Measurements from ENCODE around the gene PXK. TPM values are rescaled to one million over a fixed set of nuclear protein-coding genes. Genes with fewer than 3 reads are reported as not detected.

PXK gene
- total RNA-seq, 1 donor = 64.4 TPM

- peak; percentile 54 for DNase-seq (ENCODE audit: low read depth)
- H3K4me3 ChIP-seq (ENCODE audit: low read depth, low read length) = no peak overlapping the region
- TF ChIP-seq, protein P1, sequence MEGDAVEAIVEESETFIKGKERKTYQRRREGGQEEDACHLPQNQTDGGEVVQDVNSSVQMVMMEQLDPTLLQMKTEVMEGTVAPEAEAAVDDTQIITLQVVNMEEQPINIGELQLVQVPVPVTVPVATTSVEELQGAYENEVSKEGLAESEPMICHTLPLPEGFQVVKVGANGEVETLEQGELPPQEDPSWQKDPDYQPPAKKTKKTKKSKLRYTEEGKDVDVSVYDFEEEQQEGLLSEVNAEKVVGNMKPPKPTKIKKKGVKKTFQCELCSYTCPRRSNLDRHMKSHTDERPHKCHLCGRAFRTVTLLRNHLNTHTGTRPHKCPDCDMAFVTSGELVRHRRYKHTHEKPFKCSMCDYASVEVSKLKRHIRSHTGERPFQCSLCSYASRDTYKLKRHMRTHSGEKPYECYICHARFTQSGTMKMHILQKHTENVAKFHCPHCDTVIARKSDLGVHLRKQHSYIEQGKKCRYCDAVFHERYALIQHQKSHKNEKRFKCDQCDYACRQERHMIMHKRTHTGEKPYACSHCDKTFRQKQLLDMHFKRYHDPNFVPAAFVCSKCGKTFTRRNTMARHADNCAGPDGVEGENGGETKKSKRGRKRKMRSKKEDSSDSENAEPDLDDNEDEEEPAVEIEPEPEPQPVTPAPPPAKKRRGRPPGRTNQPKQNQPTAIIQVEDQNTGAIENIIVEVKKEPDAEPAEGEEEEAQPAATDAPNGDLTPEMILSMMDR (IDR thresholded peaks at IDR 0.05; ENCODE audit: insufficient read depth, low read length) = peak; percentile 11
Observed at GRCh38 chr3:58353722-58354553, 21.2 kb downstream of the PXK start.

DNA sequence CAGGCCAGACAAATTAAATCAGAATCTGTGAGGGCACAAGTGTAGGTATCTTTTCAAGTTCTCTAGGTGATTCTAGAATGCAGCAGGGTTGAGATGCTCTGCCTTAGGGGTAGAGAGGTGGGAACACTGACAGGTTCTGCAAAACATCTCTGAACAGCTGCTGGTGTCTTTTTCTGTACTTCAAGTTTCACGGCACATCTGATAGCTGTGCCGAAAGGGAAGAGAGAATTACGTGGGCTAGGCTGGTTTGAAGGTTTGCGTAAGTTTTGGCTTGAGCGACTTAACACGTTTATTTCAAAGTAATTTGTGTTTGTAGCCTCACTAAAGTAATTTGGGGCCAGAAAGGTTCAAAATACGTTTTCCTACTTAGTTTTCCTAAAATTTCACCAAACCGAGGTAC is 22.5 kb downstream of the PXK start:
- DNase-seq (ENCODE audit: low read depth) = no peak
- H3K4me3 ChIP-seq (ENCODE audit: low read depth, low read length) = no peak overlapping the region
- TF ChIP-seq, protein P1 (IDR thresholded peaks at IDR 0.05; ENCODE audit: insufficient read depth, low read length) = no peak

- DNase-seq (ENCODE audit: low read depth) = no peak
- TF ChIP-seq, protein P1 (IDR thresholded peaks at IDR 0.05; ENCODE audit: insufficient read depth, low read length) = no peak
Observed at GRCh38 chr3:58356054-58356453, 23.4 kb downstream of the PXK start.

GRCh38 chr3:58357402-58357801 is 24.7 kb downstream of the PXK start:
- TF ChIP-seq, protein P1 (IDR thresholded peaks at IDR 0.05; ENCODE audit: insufficient read depth, low read length) = no peak
- DNase-seq (ENCODE audit: low read depth) = no peak
- H3K4me3 ChIP-seq (ENCODE audit: low read depth, low read length) = no peak overlapping the region

More at GRCh38 chr3:58356054-58356453, 23.4 kb downstream of the PXK start:
- no peak overlapping the region for H3K4me3 ChIP-seq (ENCODE audit: low read depth, low read length)

GRCh38 chr3:58358092-58358491 is 25.4 kb downstream of the PXK start:
- no peak overlapping the region for H3K4me3 ChIP-seq (ENCODE audit: low read depth, low read length)
- no peak for DNase-seq (ENCODE audit: low read depth)
- TF ChIP-seq, protein P1 (IDR thresholded peaks at IDR 0.05; ENCODE audit: insufficient read depth, low read length) = no peak

GRCh38 chr3:58358808-58359207 is 26.1 kb downstream of the PXK start:
- DNase-seq (ENCODE audit: low read depth) = no peak
- TF ChIP-seq, protein P1 (IDR thresholded peaks at IDR 0.05; ENCODE audit: insufficient read depth, low read length) = no peak
- no peak overlapping the region for H3K4me3 ChIP-seq (ENCODE audit: low read depth, low read length)

All from fibroblast of the aortic adventitia (primary cell).